HG02678 (cell line): ENCODE measurements around the gene PDXDC1.
"Not testable (repeated sequence)": the region's sequence is repeated elsewhere in the genome, so short reads cannot be mapped to it uniquely, and the experiment has no call there.

Experiments used
- ATAC-seq: cut with Tn5 transposase; IDR thresholded peaks from one replicate; pipeline ENCODE4 v1.9.1; 2021; ENCODE audit warnings: mild to moderate bottlenecking, moderate library complexity; ENCODE audit not compliant: unreplicated experiment

PDXDC1 gene

GRCh38 chr16:15035163-15035729 is 60.4 kb downstream of the PDXDC1 start:
- ATAC-seq: no peak

DNA sequence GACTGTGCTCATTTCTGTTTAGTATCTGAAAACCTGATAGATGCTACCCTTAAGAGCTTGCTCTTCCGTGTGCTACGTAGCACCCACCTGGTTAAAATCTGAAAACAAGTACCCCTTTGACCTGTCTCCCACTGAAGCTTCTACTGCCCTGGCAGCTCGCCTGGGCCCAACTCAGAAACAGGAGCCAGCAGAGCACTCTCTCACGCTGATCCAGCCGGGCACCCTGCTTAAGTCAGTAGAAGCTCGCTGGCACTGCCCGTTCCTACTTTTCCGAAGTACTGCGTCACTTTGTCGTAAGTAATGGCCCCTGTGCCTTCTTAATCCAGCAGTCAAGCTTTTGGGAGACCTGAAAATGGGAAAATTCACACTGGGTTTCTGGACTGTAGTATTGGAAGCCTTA is 62.2 kb downstream of the PDXDC1 start:
- ATAC-seq: no peak

- no peak for ATAC-seq
Measured at GRCh38 chr16:15037745-15038144, 62.9 kb downstream of the PDXDC1 start.

DNA sequence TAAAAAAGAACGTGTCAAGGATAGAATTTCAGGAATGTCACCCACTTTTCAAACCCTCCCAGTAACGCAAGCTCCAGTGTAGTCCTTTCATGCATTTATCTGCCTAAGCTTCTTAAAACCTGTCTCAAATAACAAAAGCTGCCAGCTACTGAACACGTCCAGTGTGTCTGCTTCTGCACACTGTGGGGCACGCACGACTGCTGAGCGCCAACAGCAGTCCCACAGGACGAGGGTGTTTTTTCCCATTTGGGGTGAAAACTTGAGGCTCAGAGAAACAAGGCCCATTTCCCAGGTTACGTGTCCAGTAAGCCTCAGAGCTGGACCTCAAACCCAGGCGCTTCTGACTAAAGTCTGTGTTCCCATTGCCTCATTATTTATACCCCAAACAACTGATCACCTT is 63.9 kb downstream of the PDXDC1 start:
- no peak for ATAC-seq

DNA sequence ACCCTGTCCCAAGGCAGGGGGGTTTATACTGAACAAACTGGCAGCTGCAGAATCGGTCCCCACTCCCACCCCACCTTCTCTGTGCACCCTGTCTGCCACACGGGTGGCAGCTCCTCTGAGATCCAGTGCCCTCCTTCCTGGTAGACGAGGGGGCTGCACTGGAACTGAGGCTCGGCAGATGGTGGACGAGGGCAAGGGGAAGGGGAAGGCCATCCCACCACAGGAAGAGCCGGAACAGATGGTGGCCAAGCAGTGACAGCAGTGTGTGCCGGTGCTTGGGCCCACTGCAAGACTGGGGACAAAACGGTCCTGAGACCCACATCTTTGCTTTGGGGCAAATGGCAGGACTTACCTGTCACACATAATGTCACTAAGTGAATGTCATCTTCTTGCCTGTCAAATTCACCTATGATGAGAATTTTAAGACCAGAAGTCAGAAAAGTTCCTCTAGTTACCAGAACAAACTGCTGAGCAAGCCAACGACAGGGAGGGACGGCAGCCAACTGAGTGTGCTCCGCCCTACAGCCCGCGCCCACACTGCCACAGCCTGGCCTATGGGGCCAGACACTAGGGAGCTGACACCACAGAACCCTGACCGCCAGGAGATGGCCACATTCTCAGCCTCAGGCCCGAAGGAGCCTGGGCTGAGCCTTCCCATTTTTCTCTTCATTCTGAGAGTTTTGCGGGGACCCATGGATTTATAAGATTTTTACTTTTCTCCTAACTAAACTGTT is 66.6 kb downstream of the PDXDC1 start:
- no peak for ATAC-seq

- ATAC-seq: no peak
Measured at GRCh38 chr16:15043344-15043743, 68.5 kb downstream of the PDXDC1 start.

- ATAC-seq: no peak
Measured at GRCh38 chr16:15044286-15044685, 69.5 kb downstream of the PDXDC1 start.

DNA sequence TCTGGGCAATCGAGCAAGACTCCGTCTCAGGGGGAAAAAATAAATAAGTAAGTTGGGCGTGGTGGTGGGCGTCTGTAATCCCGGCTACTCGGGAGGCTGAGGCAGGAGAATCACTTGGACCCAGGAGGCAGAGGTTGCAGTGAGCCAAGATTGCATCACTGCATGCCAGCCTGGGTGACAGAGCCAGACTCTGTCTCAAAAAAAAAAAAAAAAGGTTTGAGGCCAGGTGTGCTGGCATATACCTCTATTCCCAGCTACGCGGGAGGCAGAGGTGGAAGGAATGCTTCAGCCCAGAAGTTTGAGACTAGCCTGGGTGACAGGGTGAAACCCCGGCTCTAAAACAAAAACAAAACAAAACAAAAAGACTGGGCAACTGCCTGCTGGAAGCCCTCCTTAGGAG is 70.4 kb downstream of the PDXDC1 start:
- ATAC-seq: not testable (repeated sequence)

GRCh38 chr16:15046692-15047376 is 72.0 kb downstream of the PDXDC1 start:
- ATAC-seq: no peak

GRCh38 chr16:15049581-15050180 is 74.9 kb downstream of the PDXDC1 start:
- no peak for ATAC-seq

GRCh38 chr16:15050440-15050839 is 75.6 kb downstream of the PDXDC1 start:
- not testable (repeated sequence) for ATAC-seq

DNA sequence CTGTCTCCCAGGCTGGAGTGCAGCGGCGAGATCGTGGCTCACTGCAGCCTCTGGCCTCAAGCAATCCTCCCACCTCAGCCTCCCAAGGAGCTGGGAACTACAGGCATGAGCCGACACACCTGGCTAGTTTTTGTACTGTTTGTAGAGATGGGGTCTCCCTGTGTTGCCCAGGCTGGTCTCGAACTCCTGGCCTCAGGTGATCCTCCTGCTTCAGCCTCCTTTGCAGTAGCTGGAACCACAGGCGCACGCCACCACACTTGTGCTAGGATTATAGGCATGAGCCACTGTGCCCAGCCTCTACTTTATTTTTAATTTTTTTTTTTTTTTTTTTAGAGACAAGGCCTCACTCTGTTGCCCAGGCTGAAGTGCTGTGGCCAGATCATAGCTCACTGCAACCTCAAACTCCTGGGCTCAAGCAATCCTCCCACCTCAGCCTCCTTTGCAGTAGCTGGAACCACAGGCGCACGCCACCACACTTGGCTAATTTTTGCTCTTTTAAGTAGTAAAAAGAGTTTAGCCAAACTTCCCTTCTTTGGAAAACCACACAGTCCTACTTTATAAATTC is 76.6 kb downstream of the PDXDC1 start:
- ATAC-seq: no peak

DNA sequence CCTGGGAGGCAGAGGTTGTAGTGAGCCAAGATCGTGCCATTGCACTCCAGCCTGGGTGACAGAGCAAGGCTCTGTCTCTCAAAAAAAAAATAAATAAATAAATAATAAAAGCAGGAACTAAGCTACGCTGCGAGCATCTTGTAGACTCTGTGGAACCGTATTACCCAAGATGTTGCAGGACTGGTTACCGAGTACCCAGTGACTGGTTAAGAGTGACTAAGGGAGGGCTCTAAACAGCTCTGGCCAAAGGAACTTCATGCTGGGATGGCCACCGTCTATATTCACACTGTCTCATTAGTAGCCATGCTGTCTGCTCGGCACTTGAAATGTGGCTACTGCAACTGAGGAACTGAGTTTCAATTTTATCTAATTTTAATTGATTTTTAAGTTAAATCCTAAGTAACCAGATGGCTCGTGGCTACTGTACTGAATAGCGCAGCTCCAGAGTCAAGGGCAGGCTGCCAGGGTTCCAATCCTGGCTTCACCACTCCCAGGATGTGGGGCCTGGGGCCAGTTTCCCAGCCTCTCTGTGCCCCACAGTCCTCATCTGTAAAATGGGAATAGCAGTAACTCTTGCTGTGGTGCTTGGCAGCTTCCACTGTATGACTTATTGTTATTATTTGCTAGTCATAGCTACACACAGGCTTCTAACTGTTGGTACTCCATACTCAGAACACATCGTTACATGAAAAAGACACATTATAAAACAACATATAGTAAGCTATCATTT is 78.1 kb downstream of the PDXDC1 start:
- no peak for ATAC-seq

GRCh38 chr16:15053904-15054303 is 79.1 kb downstream of the PDXDC1 start:
- ATAC-seq: no peak

DNA sequence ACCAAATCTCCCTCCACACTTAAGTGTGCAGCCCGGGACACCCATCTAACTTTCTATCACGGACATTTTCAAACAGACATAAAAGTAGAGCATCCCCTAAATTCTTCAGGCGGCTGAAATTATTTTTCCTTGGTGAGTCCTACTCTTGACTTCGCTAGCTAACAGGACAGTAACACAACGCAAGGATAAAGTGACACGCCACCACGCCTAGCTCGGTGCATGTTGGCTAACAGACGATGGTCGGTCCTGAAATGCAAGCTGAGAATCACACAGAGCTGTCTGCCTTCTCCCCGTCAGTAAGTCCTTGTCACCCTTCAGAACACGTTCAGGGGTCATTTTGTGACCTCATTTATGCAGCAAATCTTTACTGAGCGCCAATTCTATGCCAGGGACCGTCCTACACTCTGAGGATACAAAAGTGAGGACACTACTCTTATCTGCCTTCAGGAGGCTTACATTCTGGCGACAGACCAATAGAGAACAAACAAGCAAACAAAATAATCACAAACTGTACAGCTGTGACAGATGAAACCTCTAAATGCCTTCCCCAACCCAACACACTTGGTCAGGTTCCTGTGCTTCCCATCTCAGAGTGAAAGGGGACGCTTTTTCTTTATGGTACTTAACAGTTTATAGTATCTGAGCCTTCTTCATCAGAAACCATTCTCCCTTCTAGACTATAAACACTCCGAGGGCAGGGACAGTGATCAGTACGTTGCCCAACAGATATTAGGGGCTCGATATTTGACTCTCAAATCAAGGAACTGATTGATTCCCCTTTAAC is 79.7 kb downstream of the PDXDC1 start:
- ATAC-seq: no peak

DNA sequence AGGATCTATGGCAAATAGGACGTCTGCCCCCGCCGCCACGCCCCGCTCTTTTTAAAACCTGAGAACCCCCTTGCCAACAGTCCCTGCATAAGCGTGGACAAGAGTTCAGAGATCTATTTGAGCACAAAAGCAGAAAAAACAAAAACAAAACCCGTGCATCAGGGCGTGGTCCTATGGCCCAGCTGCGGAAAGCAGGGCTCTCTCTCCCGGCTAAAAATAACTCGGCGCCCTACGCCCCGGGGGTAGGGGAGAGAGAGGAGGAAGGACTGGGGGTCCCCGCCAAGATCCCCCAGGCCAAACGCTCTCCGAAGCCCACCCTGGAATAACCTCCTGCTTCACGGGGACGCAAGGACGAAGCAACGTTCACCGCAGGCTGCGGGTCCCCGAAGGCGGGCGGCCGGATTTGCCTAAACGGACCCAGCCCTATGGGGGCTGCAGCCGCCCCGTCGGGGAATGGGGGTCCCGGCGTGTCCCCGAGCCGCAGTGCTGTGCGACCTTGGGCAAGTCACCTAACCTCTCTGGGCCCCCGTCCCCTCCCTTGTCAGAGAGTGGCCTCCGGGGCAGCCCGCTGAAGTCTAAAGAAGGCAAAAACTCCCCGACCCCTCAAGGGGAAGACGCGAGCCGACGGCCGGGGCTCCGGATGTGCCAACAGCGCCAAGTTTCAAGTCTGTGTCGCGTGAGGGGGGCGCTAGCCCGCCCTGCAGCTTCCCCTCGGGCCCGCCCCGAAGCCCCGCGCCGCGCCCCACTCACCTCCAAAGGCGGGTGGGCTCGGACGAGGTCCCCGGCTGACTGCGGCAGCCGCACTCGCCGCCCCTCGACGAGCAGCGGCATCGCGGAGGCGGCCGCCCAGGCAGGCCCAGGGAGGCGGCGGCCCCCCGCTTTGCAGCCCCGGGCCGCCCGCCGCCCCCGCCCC is 80.6 kb downstream of the PDXDC1 start:
- peak; percentile 70 for ATAC-seq

- no peak for ATAC-seq
Measured at GRCh38 chr16:15057681-15058417, 83.0 kb downstream of the PDXDC1 start.

GRCh38 chr16:15059324-15059723 is 84.5 kb downstream of the PDXDC1 start:
- no peak for ATAC-seq
